HEK293 (cell line): ENCODE results near the gene NAIF1.

Experiments
- SCRT1 ChIP-seq: fragments of 450-650 bp; formaldehyde crosslinking; IDR thresholded peaks from 2 replicates; pipeline ENCODE4 v1.5.1; 2016; ENCODE audit warnings: missing biosample characterization, missing genetic modification characterization, borderline replicate concordance
- ZEB2 ChIP-seq: fragments of 450-650 bp; formaldehyde crosslinking; IDR thresholded peaks from 2 replicates; pipeline ENCODE4 v1.5.1; 2016; ENCODE audit warnings: missing biosample characterization, missing genetic modification characterization
- ZNF223 ChIP-seq: fragments of 450-650 bp; formaldehyde crosslinking; IDR thresholded peaks from 2 replicates; pipeline ENCODE4 v1.5.1; 2016; ENCODE audit warnings: missing biosample characterization, missing genetic modification characterization
- ZNF561 ChIP-seq: fragments of 450-650 bp; IDR thresholded peaks from 2 replicates; pipeline ENCODE4 v1.5.1; 2018; ENCODE audit warnings: missing biosample characterization, missing genetic modification characterization, borderline replicate concordance
- ZNF585B ChIP-seq: fragments of 450-650 bp; formaldehyde crosslinking; IDR thresholded peaks from 2 replicates; pipeline ENCODE4 v1.5.1; 2016; ENCODE audit warnings: missing biosample characterization, missing genetic modification characterization
- TF ChIP-seq, protein P1 (sequence below): fragments of 450-650 bp; IDR thresholded peaks from 2 replicates; pipeline ENCODE4 v1.5.1; 2018; ENCODE audit warnings: missing biosample characterization, missing genetic modification characterization

DNA sequence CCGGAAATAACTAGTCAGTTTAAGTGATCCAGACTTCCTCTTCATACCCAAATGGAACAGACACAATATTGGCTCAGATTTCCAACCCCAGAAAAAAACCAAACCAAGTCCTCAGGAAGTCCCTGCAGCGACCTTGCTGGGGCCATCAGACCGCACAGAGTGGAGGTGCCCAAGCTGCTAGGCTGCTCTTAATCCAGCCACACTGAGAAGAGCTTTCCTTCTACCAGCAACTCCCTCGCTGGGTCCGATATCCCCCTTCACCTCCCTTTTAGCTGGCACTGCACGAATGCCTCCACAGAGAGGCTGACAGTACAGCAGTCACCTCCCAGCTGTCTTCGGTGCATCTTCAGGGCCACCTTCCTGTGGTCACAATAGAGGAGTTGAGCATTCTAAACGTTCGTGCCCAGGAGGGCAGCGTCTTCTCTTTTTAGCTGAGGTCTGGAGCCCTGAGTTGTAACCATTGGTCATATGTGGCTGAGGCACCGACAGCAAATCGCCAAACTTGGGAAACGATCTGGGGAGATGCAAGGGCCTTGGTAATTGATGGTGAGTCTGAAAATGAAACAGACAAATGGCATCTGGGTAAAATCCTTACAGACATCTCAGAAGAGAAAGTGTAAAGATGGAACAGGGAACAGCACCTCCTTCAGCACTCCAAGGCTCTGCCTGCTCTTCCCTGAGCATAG is 5.7 kb downstream of the NAIF1 start:
- TF ChIP-seq, protein P1, sequence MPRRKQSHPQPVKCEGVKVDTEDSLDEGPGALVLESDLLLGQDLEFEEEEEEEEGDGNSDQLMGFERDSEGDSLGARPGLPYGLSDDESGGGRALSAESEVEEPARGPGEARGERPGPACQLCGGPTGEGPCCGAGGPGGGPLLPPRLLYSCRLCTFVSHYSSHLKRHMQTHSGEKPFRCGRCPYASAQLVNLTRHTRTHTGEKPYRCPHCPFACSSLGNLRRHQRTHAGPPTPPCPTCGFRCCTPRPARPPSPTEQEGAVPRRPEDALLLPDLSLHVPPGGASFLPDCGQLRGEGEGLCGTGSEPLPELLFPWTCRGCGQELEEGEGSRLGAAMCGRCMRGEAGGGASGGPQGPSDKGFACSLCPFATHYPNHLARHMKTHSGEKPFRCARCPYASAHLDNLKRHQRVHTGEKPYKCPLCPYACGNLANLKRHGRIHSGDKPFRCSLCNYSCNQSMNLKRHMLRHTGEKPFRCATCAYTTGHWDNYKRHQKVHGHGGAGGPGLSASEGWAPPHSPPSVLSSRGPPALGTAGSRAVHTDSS (tag by site-specific recombination): no peak
- TF ChIP-seq ZEB2 (tag by site-specific recombination) (no peak), ZNF223 (tag by site-specific recombination) (no peak), ZNF585B (tag by site-specific recombination) (no peak), ZNF561 (no peak), SCRT1 (no peak)
